Measurements from ENCODE around the gene VEGFC. TPM values are rescaled to one million over a fixed set of nuclear protein-coding genes. Genes with fewer than 3 reads are reported as not detected.

Gene VEGFC
- total and polyA plus RNA-seq, 10 of the 15 experiments (the other 5 are each of a cell fraction or from before 2014, with no cell fraction given), result 0.03 to 0.04 TPM; not detected in 8

DNA sequence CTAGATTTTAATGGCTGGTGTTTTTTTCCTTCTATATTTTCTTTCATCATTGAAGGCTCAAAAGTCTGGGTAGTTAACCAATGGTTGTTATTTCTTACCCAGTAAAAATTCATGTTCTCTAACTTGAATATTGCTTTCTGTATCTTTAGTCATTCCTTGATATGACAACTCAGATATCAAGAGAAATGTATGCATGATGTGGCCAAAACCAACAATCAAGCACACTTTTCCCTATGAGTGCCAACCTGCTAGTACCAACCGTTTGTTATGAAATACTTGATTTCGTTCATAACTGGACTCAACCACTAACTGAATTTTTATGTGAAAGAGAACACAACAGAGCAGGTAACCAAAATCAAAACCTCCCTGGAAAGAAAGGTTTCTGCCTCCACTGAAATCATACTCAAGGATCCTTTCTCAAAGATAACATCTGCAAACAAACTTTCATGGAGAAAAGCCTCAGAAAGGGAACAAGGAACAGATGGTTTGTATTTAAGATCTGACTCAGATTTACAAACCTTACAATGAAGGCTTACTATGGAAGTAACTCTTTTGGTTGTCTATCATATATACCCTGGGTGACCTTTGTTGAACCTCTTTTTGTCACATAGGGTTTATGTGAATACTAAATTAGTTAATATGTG is 8.3 kb upstream of the VEGFC start:
- Histone ChIP-seq H3K79me2 (ENCODE audit: control insufficient read depth, insufficient read depth, low read length) (no peaks in the 10 kb centered on the region), H3K27ac (ENCODE audit: control insufficient read depth, insufficient read depth) (no peak overlapping the region), H4K20me1 (ENCODE audit: control insufficient read depth, insufficient read depth) (no peaks in the 10 kb centered on the region), H2AFZ (ENCODE audit: control insufficient read depth, low read depth, low read length) (no peak overlapping the region), H3K27me3 (replicated peaks in 1 of 2; ENCODE audit: control insufficient read depth in 2 of 2, insufficient read depth in 2 of 2, low read length in 1 of 2) (no peaks in the 10 kb centered on the region), H3K4me3 (no peak overlapping the region), H3K4me1 (ENCODE audit: control insufficient read depth, insufficient read depth, low read length) (no peaks in the 10 kb centered on the region), H3K9me3 (replicated peaks; ENCODE audit: control insufficient read depth, insufficient read depth, low read length) (no peaks in the 10 kb centered on the region), H3K36me3 (ENCODE audit: control insufficient read depth in 2 of 2, insufficient read depth in 2 of 2, low read length in 1 of 2) (no peaks in the 10 kb centered on the region), H3K9ac (ENCODE audit: control insufficient read depth, insufficient read depth, low read length) (no peak overlapping the region), H3K4me2 (ENCODE audit: control insufficient read depth, insufficient read depth) (no peak overlapping the region)
- CTCF ChIA-PET, result no interaction called here
- ATAC-seq, result no peak
- DNase-seq (ENCODE audit: low read depth, low spot score), result no peak
- WGBS (ENCODE audit: insufficient coverage, insufficient replicate concordance, low lambda C conversion rate, missing lambda C conversion rate), result 3% methylated on average over 2 of the region's 2 CpGs
- TF ChIP-seq SMAD1 (IDR thresholded peaks at IDR 0.05; ENCODE audit: low read depth, partially characterized antibody) (no peak), JUND (IDR thresholded peaks at IDR 0.05; ENCODE audit: low read depth, low read length) (no peak), POLR2AphosphoS2 (IDR thresholded peaks at IDR 0.05; ENCODE audit: low read depth, low read length) (no peak), MYB (IDR thresholded peaks at IDR 0.05; ENCODE audit: borderline replicate concordance, low read depth, low read length) (no peak), WRNIP1 (IDR thresholded peaks at IDR 0.05; ENCODE audit: borderline replicate concordance, low read depth, low read length) (no peak)
- TF ChIP-seq, protein P1, sequence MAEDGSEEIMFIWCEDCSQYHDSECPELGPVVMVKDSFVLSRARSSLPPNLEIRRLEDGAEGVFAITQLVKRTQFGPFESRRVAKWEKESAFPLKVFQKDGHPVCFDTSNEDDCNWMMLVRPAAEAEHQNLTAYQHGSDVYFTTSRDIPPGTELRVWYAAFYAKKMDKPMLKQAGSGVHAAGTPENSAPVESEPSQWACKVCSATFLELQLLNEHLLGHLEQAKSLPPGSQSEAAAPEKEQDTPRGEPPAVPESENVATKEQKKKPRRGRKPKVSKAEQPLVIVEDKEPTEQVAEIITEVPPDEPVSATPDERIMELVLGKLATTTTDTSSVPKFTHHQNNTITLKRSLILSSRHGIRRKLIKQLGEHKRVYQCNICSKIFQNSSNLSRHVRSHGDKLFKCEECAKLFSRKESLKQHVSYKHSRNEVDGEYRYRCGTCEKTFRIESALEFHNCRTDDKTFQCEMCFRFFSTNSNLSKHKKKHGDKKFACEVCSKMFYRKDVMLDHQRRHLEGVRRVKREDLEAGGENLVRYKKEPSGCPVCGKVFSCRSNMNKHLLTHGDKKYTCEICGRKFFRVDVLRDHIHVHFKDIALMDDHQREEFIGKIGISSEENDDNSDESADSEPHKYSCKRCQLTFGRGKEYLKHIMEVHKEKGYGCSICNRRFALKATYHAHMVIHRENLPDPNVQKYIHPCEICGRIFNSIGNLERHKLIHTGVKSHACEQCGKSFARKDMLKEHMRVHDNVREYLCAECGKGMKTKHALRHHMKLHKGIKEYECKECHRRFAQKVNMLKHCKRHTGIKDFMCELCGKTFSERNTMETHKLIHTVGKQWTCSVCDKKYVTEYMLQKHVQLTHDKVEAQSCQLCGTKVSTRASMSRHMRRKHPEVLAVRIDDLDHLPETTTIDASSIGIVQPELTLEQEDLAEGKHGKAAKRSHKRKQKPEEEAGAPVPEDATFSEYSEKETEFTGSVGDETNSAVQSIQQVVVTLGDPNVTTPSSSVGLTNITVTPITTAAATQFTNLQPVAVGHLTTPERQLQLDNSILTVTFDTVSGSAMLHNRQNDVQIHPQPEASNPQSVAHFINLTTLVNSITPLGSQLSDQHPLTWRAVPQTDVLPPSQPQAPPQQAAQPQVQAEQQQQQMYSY (CRISPR knock-in tag; IDR thresholded peaks at IDR 0.05), result no peak
- TF ChIP-seq, protein P2, sequence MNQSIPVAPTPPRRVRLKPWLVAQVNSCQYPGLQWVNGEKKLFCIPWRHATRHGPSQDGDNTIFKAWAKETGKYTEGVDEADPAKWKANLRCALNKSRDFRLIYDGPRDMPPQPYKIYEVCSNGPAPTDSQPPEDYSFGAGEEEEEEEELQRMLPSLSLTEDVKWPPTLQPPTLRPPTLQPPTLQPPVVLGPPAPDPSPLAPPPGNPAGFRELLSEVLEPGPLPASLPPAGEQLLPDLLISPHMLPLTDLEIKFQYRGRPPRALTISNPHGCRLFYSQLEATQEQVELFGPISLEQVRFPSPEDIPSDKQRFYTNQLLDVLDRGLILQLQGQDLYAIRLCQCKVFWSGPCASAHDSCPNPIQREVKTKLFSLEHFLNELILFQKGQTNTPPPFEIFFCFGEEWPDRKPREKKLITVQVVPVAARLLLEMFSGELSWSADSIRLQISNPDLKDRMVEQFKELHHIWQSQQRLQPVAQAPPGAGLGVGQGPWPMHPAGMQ (IDR thresholded peaks at IDR 0.05; ENCODE audit: borderline replicate concordance), result no peak
- TF ChIP-seq, protein P3, sequence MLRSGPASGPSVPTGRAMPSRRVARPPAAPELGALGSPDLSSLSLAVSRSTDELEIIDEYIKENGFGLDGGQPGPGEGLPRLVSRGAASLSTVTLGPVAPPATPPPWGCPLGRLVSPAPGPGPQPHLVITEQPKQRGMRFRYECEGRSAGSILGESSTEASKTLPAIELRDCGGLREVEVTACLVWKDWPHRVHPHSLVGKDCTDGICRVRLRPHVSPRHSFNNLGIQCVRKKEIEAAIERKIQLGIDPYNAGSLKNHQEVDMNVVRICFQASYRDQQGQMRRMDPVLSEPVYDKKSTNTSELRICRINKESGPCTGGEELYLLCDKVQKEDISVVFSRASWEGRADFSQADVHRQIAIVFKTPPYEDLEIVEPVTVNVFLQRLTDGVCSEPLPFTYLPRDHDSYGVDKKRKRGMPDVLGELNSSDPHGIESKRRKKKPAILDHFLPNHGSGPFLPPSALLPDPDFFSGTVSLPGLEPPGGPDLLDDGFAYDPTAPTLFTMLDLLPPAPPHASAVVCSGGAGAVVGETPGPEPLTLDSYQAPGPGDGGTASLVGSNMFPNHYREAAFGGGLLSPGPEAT (IDR thresholded peaks at IDR 0.05; ENCODE audit: low read depth), result no peak
- no TSS peak for BruUV-seq (replicated peaks)
- RAD21 ChIA-PET (ENCODE audit: unreplicated experiment), result no interaction called here
- POLR2A ChIA-PET, result no interaction called here
- FAIRE-seq, result no peak
- in situ Hi-C loops (cut with MboI) (no loop called here), intact Hi-C loops (cut with micrococcal nuclease; ENCODE audit: unreplicated experiment) (no loop called here)
- SMC1A ChIA-PET (ENCODE audit: uncharacterized antibody, unreplicated experiment), result no interaction called here
